GM12891 (cell line): ENCODE measurements around the gene ZSCAN21.

ENCODE experiments used
- DNase-seq: peaks from one replicate; pipeline ENCODE4 v3.0.0; 2011; ENCODE audit warnings: low spot score; ENCODE audit not compliant: insufficient read length
- FAIRE-seq: peaks from 2 replicates; lab custom pipeline; 2011; peaks lifted over from hg19 to GRCh38; lab: Jason Lieb, UNC
- PAX5 ChIP-seq: IDR thresholded peaks from 2 replicates; pipeline ENCODE4 v1.6.1; 2011; ENCODE audit warnings: low read length, moderate library complexity, mild to moderate bottlenecking; ENCODE audit not compliant: insufficient read depth, severe bottlenecking
- POLR2A ChIP-seq: IDR thresholded peaks from 2 replicates; pipeline ENCODE4 v1.6.1; 2011; ENCODE audit warnings: low read depth, low read length, control low read depth
- POLR2AphosphoS5 ChIP-seq: IDR thresholded peaks from 2 replicates; pipeline ENCODE4 v1.6.1; 2011; ENCODE audit warnings: low read depth, low read length, control low read depth
- POU2F2 ChIP-seq: IDR thresholded peaks from 2 replicates; pipeline ENCODE4 v1.6.1; 2011; ENCODE audit warnings: low read depth, mild to moderate bottlenecking, control low read depth, low read length, moderate library complexity
- SPI1 ChIP-seq: IDR thresholded peaks from 2 replicates; pipeline ENCODE4 v1.6.1; 2011; ENCODE audit warnings: low read depth, low read length, control low read depth
- TAF1 ChIP-seq: IDR thresholded peaks from 2 replicates; pipeline ENCODE4 v1.6.1; 2011; ENCODE audit warnings: low read depth, low read length, control low read depth

ZSCAN21 gene

DNA sequence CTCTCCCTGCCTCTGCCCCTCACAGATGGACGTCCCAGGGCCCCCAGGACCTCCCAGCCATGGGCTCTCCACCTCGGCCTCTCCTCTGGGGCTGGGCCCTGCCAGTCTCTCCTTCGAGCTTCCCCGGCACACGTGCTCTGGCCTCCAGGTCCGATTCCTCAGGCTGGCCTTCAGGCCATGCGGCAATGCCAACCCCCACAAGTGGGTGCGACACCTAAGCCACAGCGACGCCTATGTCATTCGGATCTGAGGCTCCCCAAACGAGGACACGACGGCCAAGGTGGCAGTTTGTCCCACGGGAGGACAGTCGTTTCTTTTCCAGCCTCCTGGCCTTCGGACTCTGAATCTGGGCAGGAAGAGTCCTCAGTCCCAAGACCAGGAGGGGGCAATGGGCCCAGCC is 57.1 kb downstream of the ZSCAN21 start:
- TF ChIP-seq TAF1 (no peak), PAX5 (no peak), POU2F2 (no peak), SPI1 (no peak), POLR2A (no peak), POLR2AphosphoS5 (no peak)
- FAIRE-seq, result no peak
- DNase-seq, result no peak

DNA sequence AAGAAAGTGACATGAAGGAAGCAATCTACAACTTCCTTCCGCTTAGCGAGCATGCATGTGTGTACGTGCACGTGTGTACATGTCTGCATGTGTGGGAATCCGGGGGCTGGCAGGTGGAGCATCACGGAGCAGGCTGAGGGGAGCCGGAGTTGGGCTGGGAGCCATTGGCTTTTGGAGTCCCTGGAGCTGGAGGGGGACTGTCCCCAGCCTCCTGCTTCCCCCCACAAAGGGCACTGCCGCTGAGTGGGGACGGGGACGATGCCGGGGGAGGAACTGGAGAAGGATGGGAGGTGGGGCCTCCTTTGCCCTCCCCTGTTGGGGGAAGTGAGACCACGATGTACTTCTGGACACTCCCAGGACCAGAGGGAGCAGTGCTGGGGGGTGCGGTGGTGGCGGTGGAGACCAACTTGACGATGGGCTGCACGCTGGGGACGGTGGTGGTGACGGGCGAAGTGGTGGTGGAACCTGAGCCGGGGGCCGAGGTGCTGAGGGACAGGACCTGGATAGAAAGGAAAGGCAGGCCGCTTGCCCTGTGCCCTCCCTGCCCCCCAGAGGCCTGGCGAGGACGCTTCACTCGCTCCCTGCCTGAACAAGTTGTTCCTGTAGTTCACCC is 57.7 kb downstream of the ZSCAN21 start:
- no peak for DNase-seq
- FAIRE-seq, result no peak
- no peak for TF ChIP-seq PAX5
- TF ChIP-seq TAF1, result no peak
- TF ChIP-seq POLR2AphosphoS5, result no peak
- TF ChIP-seq POLR2A, result no peak
- TF ChIP-seq POU2F2, result no peak
- TF ChIP-seq SPI1, result no peak

DNA sequence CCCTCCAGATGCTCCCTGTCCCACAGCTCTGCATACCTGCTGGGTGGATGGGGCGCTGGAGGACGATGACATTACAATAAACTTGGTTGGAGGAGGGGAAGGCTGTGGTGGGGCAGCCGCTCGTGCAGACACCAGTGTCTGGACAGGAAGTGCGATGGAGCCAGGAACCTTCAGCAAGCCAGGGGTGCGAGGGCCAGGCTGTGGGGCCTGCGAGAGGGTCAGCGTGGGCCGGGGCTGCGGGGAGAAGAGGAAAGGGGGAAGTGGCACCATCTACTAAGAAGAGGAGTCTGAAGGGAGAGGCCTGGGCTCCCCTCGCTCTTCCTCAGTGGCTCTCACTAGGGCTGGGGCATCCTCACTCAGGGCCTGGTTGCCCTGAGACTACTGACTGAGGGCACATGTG is 58.3 kb downstream of the ZSCAN21 start:
- no peak for DNase-seq
- no peak for FAIRE-seq
- TF ChIP-seq POLR2AphosphoS5 (no peak), TAF1 (no peak), POU2F2 (no peak), POLR2A (no peak), SPI1 (no peak), PAX5 (no peak)

DNA sequence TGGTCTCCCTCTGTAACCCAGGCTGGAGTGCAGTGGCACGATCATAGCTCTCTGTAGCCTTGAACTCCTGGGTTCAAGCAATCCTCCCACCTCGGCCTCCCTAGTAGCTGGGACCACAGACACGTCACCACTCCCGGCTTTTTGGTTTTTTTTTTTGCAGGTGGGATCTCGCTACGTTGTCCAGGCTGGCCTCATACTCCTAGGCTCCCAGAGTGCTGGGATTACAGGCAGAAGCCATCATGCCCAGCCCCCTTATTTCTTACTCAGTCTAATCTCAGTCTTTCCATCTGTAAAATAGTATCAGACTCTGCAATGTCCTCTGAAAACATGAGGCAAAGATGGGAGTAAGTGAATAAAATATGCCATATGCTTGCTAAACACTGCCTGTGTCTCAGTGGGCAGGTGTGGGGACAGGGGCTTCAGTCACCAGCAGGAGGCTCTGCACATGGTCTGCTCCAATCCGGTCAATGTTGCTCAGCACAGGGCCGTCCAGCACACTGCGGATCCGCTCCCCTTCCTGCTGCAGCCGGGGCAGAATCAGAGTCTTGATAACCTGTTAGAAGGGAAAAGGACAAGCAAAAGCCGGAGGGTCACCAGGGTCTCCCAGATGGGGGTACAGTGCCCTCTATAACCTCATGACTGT is 60.1 kb downstream of the ZSCAN21 start:
- FAIRE-seq, result no peak
- no peak for DNase-seq
- no peak for TF ChIP-seq SPI1
- TF ChIP-seq POLR2A, result no peak
- no peak for TF ChIP-seq PAX5
- no peak for TF ChIP-seq POU2F2
- TF ChIP-seq POLR2AphosphoS5, result no peak
- TF ChIP-seq TAF1, result no peak

GRCh38 chr7:100111156-100111555 is 61.6 kb downstream of the ZSCAN21 start:
- no peak for TF ChIP-seq POLR2A
- TF ChIP-seq PAX5, result no peak
- no peak for TF ChIP-seq POLR2AphosphoS5
- TF ChIP-seq POU2F2, result no peak
- no peak for TF ChIP-seq SPI1
- no peak for TF ChIP-seq TAF1
- DNase-seq (no peak), FAIRE-seq (no peak)

DNA sequence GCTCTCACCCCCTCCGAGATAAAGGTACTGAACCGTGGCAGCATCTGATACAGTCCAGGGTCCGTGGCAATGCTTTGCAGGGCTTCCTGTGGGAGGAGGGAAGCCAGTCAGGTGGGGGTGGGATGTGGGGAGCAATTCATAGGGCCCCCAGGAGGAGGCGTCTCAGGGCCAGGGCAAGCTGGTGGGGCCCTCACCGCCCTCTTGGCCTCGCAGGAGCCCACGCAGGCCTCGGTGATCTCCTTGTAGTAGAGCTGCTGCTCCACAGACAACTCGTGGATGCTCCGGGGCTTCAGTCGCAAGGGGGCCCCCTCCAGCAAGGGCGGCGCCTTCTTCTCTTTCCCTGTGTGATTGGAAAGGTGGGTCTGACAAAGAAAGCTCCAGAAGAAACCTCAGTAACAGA is 62.3 kb downstream of the ZSCAN21 start:
- FAIRE-seq, result no peak
- TF ChIP-seq POLR2A, result no peak
- TF ChIP-seq POU2F2, result no peak
- TF ChIP-seq POLR2AphosphoS5, result no peak
- no peak for TF ChIP-seq PAX5
- TF ChIP-seq TAF1, result no peak
- no peak for TF ChIP-seq SPI1
- no peak for DNase-seq
